Renal cortical epithelial cell (primary cell): Measurements from ENCODE around the gene NIF3L1. TPM values are rescaled to one million over a fixed set of nuclear protein-coding genes. Genes with fewer than 3 reads are reported as not detected.

Experiments
- total RNA-seq: library from RNA; depleted of rRNA; stranded (reverse); fragments of >200 nt; gene quantifications from 2 replicates; pipeline ENCODE4 v1.2.3, GENCODE V29; 2014

Gene NIF3L1
- total RNA-seq, 1 donor from 2014 or later = 21.7 TPM

Other genes starting within 250 kb of the NIF3L1 start
- 398 and 823 TPM in 2 replicates for gene BZW1, start 77.5 kb upstream of the NIF3L1 start, total RNA-seq
- 32.1 and 84.2 TPM in 2 replicates for gene CLK1, start 24.7 kb upstream of the NIF3L1 start, total RNA-seq
- 38.8 and 40.1 TPM in 2 replicates for gene PPIL3, start 294 bp upstream of the NIF3L1 start, total RNA-seq
- 18.6 and 20.7 TPM in 2 replicates for gene ORC2, start 74.3 kb downstream of the NIF3L1 start, total RNA-seq
- gene HYCC2, start 182.3 kb downstream of the NIF3L1 start, total RNA-seq = 10.9 and 17.1 TPM in 2 replicates
- gene NDUFB3, start 182.6 kb downstream of the NIF3L1 start, total RNA-seq = 103 and 115 TPM in 2 replicates
- gene CFLAR, start 226.8 kb downstream of the NIF3L1 start, total RNA-seq = 253 and 297 TPM in 2 replicates